Measurements from ENCODE around the gene ZNF219.

ZNF219 gene

GRCh38 chr14:21055432-21056117 lies 42.9 kb downstream of the ZNF219 start:
- no peak overlapping the region for H3K4me3 ChIP-seq (ENCODE audit: low read depth, low read length)
- in situ Hi-C loops (cut with HindIII; ENCODE audit: low sequenced_read_pairs), result no loop called here
- TF ChIP-seq, protein P1, sequence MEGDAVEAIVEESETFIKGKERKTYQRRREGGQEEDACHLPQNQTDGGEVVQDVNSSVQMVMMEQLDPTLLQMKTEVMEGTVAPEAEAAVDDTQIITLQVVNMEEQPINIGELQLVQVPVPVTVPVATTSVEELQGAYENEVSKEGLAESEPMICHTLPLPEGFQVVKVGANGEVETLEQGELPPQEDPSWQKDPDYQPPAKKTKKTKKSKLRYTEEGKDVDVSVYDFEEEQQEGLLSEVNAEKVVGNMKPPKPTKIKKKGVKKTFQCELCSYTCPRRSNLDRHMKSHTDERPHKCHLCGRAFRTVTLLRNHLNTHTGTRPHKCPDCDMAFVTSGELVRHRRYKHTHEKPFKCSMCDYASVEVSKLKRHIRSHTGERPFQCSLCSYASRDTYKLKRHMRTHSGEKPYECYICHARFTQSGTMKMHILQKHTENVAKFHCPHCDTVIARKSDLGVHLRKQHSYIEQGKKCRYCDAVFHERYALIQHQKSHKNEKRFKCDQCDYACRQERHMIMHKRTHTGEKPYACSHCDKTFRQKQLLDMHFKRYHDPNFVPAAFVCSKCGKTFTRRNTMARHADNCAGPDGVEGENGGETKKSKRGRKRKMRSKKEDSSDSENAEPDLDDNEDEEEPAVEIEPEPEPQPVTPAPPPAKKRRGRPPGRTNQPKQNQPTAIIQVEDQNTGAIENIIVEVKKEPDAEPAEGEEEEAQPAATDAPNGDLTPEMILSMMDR (IDR thresholded peaks at IDR 0.05; ENCODE audit: low read depth, low read length), result no peak
- DNase-seq (ENCODE audit: low read depth, low spot score), result no peak

- in situ Hi-C loops (cut with HindIII; ENCODE audit: low sequenced_read_pairs), result no loop called here
- DNase-seq (ENCODE audit: low read depth, low spot score), result no peak
- TF ChIP-seq, protein P1 (IDR thresholded peaks at IDR 0.05; ENCODE audit: low read depth, low read length), result no peak
- no peak overlapping the region for H3K4me3 ChIP-seq (ENCODE audit: low read depth, low read length)
Measured at GRCh38 chr14:21054768-21055145, 43.7 kb downstream of the ZNF219 start.

GRCh38 chr14:21054123-21054767 lies 44.2 kb downstream of the ZNF219 start:
- in situ Hi-C loops (cut with HindIII; ENCODE audit: low sequenced_read_pairs), result no loop called here
- TF ChIP-seq, protein P1 (IDR thresholded peaks at IDR 0.05; ENCODE audit: low read depth, low read length), result no peak
- no peak for DNase-seq (ENCODE audit: low read depth, low spot score)
- H3K4me3 ChIP-seq (ENCODE audit: low read depth, low read length), result no peak overlapping the region

DNA sequence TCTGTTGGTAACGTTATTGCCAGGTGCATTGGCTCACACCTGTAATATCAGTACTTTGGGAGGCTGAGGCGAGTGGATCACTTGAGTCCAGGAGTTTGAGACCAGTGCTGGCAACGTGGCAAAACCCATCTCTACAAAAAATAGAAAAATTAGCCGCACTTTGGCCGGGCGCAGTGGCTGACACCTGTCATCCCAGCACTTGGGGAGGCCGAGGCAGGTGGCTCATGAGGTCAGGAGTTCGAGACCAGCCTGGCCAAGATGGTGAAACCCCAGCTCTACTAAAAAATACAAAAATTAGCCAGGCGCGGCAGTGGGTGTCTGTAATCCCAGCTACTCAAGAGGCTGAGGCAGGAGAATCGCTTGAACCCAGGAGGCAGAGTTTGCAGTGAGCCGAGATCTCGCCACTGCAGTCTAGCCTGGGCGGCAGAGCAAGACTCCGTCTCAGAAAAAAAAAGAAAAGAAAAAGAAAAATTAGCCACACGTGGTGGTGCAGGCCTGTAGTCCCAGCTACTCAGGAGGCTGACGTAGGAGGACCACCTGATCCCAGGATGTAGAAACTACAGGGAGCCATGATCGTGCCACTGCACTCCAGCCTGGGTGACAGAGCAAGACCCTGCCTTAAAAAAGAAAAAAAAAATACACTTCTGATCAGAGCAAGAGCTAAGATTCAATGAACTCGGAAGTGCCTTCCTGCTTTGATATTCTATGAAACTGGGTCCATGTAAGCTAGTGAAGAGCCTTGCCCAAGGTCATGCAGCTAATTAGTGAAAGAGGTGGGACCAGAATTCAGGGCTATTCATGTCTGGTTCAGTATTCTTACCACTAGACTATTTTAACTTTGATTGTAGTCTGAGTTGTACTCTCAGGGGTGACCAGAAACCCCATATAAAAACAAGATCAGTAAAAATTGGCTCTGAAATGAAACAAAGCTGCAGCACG lies 45.0 kb downstream of the ZNF219 start:
- H3K4me3 ChIP-seq (ENCODE audit: low read depth, low read length), result no peak overlapping the region
- DNase-seq (ENCODE audit: low read depth, low spot score), result no peak
- TF ChIP-seq, protein P1 (IDR thresholded peaks at IDR 0.05; ENCODE audit: low read depth, low read length), result no peak
- in situ Hi-C loops (cut with HindIII; ENCODE audit: low sequenced_read_pairs), result no loop called here

DNA sequence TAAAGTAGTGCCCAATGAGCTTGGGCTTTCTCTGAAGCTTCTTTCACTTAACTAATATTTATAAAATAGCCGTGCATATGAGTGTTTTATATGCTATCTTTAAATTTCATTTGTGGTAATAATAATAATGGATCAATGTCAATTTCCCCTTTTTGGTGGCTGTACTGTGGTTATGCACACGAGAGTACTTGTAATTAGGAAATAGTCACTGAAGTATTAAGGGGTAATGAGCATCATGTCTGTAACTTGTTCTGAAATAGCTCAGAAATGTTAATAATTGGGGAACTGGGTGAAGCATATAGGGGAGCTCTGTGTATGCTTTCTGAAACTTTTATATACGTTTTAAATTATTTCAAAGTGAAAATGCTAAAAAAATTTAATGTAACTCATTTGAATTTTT lies 47.9 kb downstream of the ZNF219 start:
- in situ Hi-C loops (cut with HindIII; ENCODE audit: low sequenced_read_pairs), result no loop called here
- TF ChIP-seq, protein P1 (IDR thresholded peaks at IDR 0.05; ENCODE audit: low read depth, low read length), result no peak
- no peak for DNase-seq (ENCODE audit: low read depth, low spot score)
- no peak overlapping the region for H3K4me3 ChIP-seq (ENCODE audit: low read depth, low read length)

GRCh38 chr14:21049271-21049673 lies 49.2 kb downstream of the ZNF219 start:
- TF ChIP-seq, protein P1 (IDR thresholded peaks at IDR 0.05; ENCODE audit: low read depth, low read length), result no peak
- in situ Hi-C loops (cut with HindIII; ENCODE audit: low sequenced_read_pairs), result no loop called here
- H3K4me3 ChIP-seq (ENCODE audit: low read depth, low read length), result no peak overlapping the region
- DNase-seq (ENCODE audit: low read depth, low spot score), result no peak

All from astrocyte of the spinal cord (primary cell).